Spleen (tissue), 11 donors: ENCODE data around the gene UVSSA. TPM values are rescaled to one million over a fixed set of nuclear protein-coding genes. Genes with fewer than 3 reads are reported as not detected.

Experiments
- DNase-seq: peaks from one replicate; pipeline ENCODE4 v3.0.0-alpha.2; 2020
- H3K27ac ChIP-seq, 8 donors: fragments of 200-600 bp; sonication (generic) in 7 of 8; 1 replicate in 4 of 8; 2 replicates in 4 of 8; pipeline versions ENCODE4 v1.5.0 to v1.8.0; 2016 to 2021; ENCODE audit warnings: inconsistent platforms in 4 of 8, mild to moderate bottlenecking in 4 of 8, moderate library complexity in 1 of 8
- H3K27me3 ChIP-seq, 7 donors: fragments of 200-600 bp; sonication (generic) in 6 of 7; replicated peaks in 1 of 7; 1 replicate in 4 of 7; 2 replicates in 3 of 7; pipeline versions ENCODE4 v1.5.0 to v1.8.0; 2016 to 2021; ENCODE audit warnings: inconsistent platforms in 3 of 7, mild to moderate bottlenecking in 1 of 7
- H3K36me3 ChIP-seq, 6 donors: fragments of 200-600 bp; sonication (generic) in 5 of 6; 1 replicate in 4 of 6; 2 replicates in 2 of 6; pipeline versions ENCODE4 v1.5.0 to v1.8.0; 2016 to 2021; ENCODE audit warnings: inconsistent platforms in 2 of 6
- H3K4me1 ChIP-seq, 6 donors: fragments of 200-600 bp; sonication (generic) in 5 of 6; 1 replicate in 3 of 6; 2 replicates in 3 of 6; pipeline versions ENCODE4 v1.5.0 to v1.8.0; 2016 to 2021; ENCODE audit warnings: inconsistent platforms in 3 of 6
- H3K4me3 ChIP-seq, 8 donors: fragments of 200-600 bp; sonication (generic) in 7 of 8; 1 replicate in 4 of 8; 2 replicates in 4 of 8; pipeline versions ENCODE4 v1.5.0 to v1.8.0; 2016 to 2021; ENCODE audit warnings: inconsistent platforms in 4 of 8, mild to moderate bottlenecking in 4 of 8, moderate library complexity in 2 of 8
- H3K9me3 ChIP-seq, 8 donors: fragments of 200-600 bp; sonication (generic) in 7 of 8; 1 replicate in 4 of 8; 2 replicates in 4 of 8; pipeline versions ENCODE4 v1.5.0 to v1.8.0; 2016 to 2021; ENCODE audit warnings: inconsistent platforms in 4 of 8
- CTCF ChIP-seq, 11 experiments: fragments of 200-600 bp in 7 of 11; fragments of 450-650 bp in 4 of 11; sonication (generic) in 4 of 11; IDR thresholded peaks in 8 of 11; conservative IDR thresholded peaks in 3 of 11; 1 replicate in 7 of 11; 2 replicates in 4 of 11; pipeline versions ENCODE4 v1.4.0 to v1.8.0; 2016 to 2021; ENCODE audit warnings: antibody characterized with exemption in 11 of 11, inconsistent platforms in 4 of 11, mild to moderate bottlenecking in 1 of 11
- POLR2A ChIP-seq, 3 donors: fragments of 450-650 bp; IDR thresholded peaks; one replicate each; pipeline ENCODE4 v1.5.1; 2017; ENCODE audit warnings: antibody characterized with exemption in 3 of 3, mild to moderate bottlenecking in 1 of 3
- POLR2AphosphoS5 ChIP-seq, 3 donors: sonication (generic); formaldehyde crosslinking; IDR thresholded peaks; one replicate each; pipeline ENCODE4 v1.5.1; 2017; ENCODE audit warnings: antibody characterized with exemption in 3 of 3
- WGBS, 5 donors: extraction: QIAGEN DNeasy Blood & Tissue Kit in 3 of 5; methylation state at CpG; one replicate each; pipeline versions ENCODE4 v1.1.5 to v1.1.7; 2013 to 2018; 5-methylcytosine and 5-hydroxymethylcytosine counted together
- intact Hi-C: fragments of 100-400 bp; cut with DNase I; formaldehyde crosslinking; loops from one replicate; pipeline ENCODE4 v1.15.0; 2023; ENCODE audit warnings: low total_unique reads
- polyA plus RNA-seq, 3 donors: library from polyadenylated mRNA; stranded (reverse); fragments of 200-250 nt; gene quantifications; one replicate each; pipeline ENCODE4 v1.2.1, GENCODE V29; 2013
- total RNA-seq, 7 donors: library from RNA; depleted of rRNA in 3 of 7; stranded (reverse); fragments of >200 nt in 3 of 7; fragmentation: NEBNext Ultra II Directional in 4 of 7; extraction: Animal tissue kit (Norgen Biotek cat#: 25700) in 4 of 7; gene quantifications; one replicate each; pipeline versions ENCODE4 v1.1.0 to v1.2.1, GENCODE V29; 2016 to 2021
- donor health status: healthy with polysubstance abuse.
- donor health status: DM: no; HTN: no; CAD: no; lungs with moderate emphysema.
- donor health status: DM: no; HTN: no; CAD: no.
- donor health status: Bipolar disorder and iron deficiency.
- donor health status: healthy.
- donor health status: DM: no; HTN: no; CAD: no.
- donor health status: DM: yes; HTN: yes; CAD: no.

The UVSSA gene
- total and polyA plus RNA-seq, 10 donors = 3.0 to 54.0 (median 26.8) TPM

DNA sequence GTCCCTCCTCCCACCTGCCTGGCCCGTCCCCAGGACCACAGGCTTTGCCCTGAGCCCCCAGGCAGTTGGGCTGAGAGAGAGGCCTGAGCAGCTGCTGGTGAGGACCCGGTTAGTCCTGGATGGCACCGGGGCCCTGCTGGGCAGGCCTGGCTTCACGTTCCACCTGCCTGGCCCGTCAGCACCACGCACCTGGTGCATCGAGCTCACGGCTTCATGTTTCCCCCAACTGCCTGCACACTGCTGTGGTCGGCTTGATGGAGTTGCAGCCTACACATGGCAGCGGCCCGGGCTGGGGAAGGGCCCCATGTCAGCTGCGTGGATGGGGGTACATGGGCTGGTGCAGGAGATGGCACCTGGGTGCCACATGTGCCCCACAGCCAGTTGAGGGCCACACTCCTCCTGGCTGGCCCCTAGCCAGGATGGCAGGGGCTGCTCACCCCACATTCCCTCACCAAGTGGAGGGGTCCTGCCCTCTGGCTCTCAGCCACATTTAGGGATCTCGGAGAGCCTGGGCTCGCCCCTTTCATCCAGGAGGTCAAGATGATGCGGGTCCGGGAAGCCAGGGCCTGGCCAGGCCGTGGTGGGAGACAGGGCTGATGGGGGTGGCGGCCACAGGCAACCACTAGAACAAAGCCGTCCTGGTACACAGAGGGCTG lies 30.7 kb downstream of the UVSSA start:
- Histone ChIP-seq H3K9me3 (no peaks in the 10 kb centered on the region), H3K27me3 (no peaks in the 10 kb centered on the region), H3K4me3 (no peak overlapping the region), H3K27ac (no peak overlapping the region), H3K4me1 (no peaks in the 10 kb centered on the region), H3K36me3 (peaks cover 0 to 96% (median 42%) of the 10 kb centered on the region in 6 donors)
- TF ChIP-seq CTCF (IDR thresholded peaks at IDR 0.05 in 8 of 11, conservative IDR thresholded peaks at IDR 0.05 in 3 of 11) (no peak), POLR2AphosphoS5 (IDR thresholded peaks at IDR 0.05) (peak in 1 of 3 donors; percentile 16), POLR2A (IDR thresholded peaks at IDR 0.05) (no peak)
- intact Hi-C loops = no loop called here
- peak; percentile 57 for DNase-seq
- WGBS, 5 donors = 90 to 95% (median 92%) methylated on average over 11 to 19 of the region's 19 CpGs

GRCh38 chr4:1378559-1379231 lies 31.7 kb downstream of the UVSSA start:
- no peaks in the 10 kb centered on the region for H3K9me3 ChIP-seq
- no peak overlapping the region for H3K27ac ChIP-seq
- H3K36me3 ChIP-seq = peaks cover 0 to 96% (median 40%) of the 10 kb centered on the region in 6 donors
- DNase-seq = peak; percentile 74
- no peaks in the 10 kb centered on the region for H3K4me1 ChIP-seq
- intact Hi-C loops = no loop called here
- no peaks in the 10 kb centered on the region for H3K27me3 ChIP-seq
- 89 to 92% (median 89%) methylated on average over 16 to 30 of the region's 30 CpGs for WGBS, 5 donors
- TF ChIP-seq POLR2A (IDR thresholded peaks at IDR 0.05) (no peak), POLR2AphosphoS5 (IDR thresholded peaks at IDR 0.05) (no peak)
- no peak overlapping the region for H3K4me3 ChIP-seq

- 83 to 98% (median 87%) methylated on average over 5 to 27 of the region's 27 CpGs for WGBS, 5 donors
- Histone ChIP-seq H3K9me3 (no peaks in the 10 kb centered on the region), H3K27me3 (no peaks in the 10 kb centered on the region), H3K36me3 (peaks cover 0 to 96% (median 40%) of the 10 kb centered on the region in 6 donors), H3K27ac (no peak overlapping the region), H3K4me1 (no peaks in the 10 kb centered on the region), H3K4me3 (no peak overlapping the region)
- no peak for TF ChIP-seq CTCF (IDR thresholded peaks at IDR 0.05 in 8 of 11, conservative IDR thresholded peaks at IDR 0.05 in 3 of 11)
- no peak for TF ChIP-seq POLR2AphosphoS5 (IDR thresholded peaks at IDR 0.05)
- no peak for TF ChIP-seq POLR2A (IDR thresholded peaks at IDR 0.05)
- intact Hi-C loops = no loop called here
- DNase-seq = peak; percentile 63
Measured at GRCh38 chr4:1379351-1379781, 32.4 kb downstream of the UVSSA start.

DNA sequence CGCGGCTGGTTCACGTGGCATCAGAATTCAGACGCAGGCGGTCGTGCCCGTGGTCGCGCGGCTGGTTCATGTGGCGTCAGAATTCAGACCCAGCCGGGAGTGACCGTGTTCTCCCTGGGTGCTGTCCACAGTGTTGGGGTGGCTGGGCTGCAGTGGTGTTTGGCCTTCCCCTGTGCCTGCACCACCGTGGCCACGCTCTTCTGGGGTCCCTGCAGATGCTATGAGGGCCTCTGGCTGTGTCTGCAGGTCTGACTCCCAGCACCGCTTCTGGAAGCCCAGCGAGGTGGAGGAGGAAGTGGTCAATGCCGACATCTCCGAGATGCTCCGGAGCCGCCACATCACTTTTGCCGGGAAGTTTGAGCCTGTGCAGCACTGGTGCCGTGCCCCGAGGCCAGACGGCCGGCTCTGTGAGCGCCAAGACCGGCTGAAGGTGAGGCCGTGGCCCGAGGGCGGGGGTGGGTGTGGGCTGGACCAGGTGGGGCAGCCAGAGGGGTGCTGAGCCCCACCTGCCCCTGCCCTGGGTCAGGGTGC lies 32.9 kb downstream of the UVSSA start:
- no peaks in the 10 kb centered on the region for H3K27me3 ChIP-seq
- peaks cover 0 to 96% (median 41%) of the 10 kb centered on the region in 6 donors for H3K36me3 ChIP-seq
- no peak overlapping the region for H3K27ac ChIP-seq
- 86 to 96% (median 93%) methylated on average over 11 to 25 of the region's 31 CpGs for WGBS, 5 donors
- no peaks in the 10 kb centered on the region for H3K9me3 ChIP-seq
- intact Hi-C loops = no loop called here
- TF ChIP-seq POLR2AphosphoS5 (IDR thresholded peaks at IDR 0.05) = no peak
- no peak for TF ChIP-seq POLR2A (IDR thresholded peaks at IDR 0.05)
- TF ChIP-seq CTCF (IDR thresholded peaks at IDR 0.05 in 8 of 11, conservative IDR thresholded peaks at IDR 0.05 in 3 of 11) = no peak
- H3K4me3 ChIP-seq = no peak overlapping the region
- no peaks in the 10 kb centered on the region for H3K4me1 ChIP-seq
- peak; percentile 61 for DNase-seq
